CD4-positive, alpha-beta T cell treated with Interferon alpha-2 for 1 hour (primary cell): Measurements from ENCODE around the gene PRR20G.
"Not testable (repeated sequence)": the region's sequence is repeated elsewhere in the genome, so short reads cannot be mapped to it uniquely, and the experiment has no call there.

Experiments
- DNase-seq, 2 donors: peaks; one replicate each; pipeline ENCODE4 v3.0.0-alpha.2; 2020 to 2022

Gene PRR20G

GRCh38 chr3:127296959-127297358 is 9.1 kb upstream of the PRR20G start:
- no peak for DNase-seq

GRCh38 chr3:127296166-127296565 is 8.3 kb upstream of the PRR20G start:
- no peak for DNase-seq

- not testable (repeated sequence) for DNase-seq
These were observed 5.8 kb upstream of the PRR20G start for GRCh38 chr3:127293650-127294049.

GRCh38 chr3:127291611-127292010 is 3.8 kb upstream of the PRR20G start:
- no peak for DNase-seq

GRCh38 chr3:127291114-127291513 is 3.3 kb upstream of the PRR20G start:
- no peak for DNase-seq

DNA sequence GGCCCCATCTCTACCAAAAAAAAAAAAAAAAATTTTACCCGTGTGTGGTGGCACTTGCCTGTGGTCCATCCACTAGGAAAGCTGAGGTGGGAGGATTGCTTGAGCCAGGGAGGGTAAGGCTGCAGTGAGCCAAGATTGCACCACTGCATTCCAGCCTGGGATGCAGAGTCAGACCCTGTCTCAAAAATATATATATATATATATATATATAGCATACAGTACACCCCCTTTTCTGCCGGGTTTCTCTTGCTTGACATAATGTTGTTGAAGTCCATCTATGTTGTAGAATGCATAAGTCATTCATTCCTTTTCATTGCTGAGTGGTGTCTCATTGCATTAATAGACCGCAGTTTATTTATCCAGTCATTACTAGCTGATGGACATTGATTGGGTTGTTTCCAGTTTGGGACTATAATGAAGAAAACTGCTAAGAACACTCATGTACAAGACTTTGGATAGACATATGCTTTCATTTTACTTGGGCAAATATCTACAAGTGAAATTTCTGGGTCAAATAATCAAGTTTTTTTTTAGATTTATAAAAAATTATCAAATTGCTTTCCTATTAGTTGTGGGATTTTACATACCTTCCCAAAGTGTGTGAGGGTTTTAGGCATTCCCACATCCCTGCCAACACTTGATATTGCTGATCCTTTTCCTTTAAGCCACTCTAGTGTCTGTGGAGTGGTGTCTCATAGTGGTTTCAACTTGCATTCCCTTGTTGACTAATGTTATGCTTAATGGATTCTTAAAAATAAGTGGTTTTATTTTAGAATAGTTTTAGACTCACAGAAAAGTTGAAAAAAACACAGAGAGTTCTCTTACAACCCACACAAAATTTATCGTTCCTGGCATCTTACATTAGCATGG is 2.1 kb upstream of the PRR20G start:
- DNase-seq = no peak

GRCh38 chr3:127288921-127289705 is 1.3 kb upstream of the PRR20G start:
- DNase-seq = no peak

GRCh38 chr3:127288343-127288742 is 497 bp upstream of the PRR20G start:
- no peak for DNase-seq

DNA sequence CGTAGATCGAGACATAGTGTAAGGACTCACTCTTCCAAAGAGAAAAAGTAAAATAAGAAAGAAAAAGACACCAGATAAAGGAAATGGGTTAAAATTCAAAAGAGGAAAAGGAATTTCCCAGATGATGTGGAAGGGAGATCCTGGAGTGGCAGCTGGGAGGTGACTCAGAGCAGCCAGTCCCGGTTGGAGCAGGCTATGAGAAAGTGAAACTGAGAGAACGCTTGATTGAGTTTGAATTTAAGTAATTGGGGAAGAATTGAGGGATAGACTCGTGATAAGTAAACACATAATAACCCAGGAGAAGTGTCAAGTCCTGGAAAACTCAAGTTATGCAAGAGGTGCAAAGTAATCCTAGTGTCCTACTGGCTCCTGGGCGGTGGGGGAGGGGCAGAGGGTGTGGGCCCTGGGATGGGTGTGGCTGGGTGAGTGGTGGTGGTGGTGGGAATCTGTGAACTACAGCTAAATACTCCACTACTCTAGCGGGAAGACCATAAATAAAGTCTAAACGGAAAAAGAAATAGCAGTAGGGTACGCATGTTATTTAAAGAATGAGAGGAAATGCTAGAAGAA is 1.2 kb downstream of the PRR20G start:
- DNase-seq = no peak

DNA sequence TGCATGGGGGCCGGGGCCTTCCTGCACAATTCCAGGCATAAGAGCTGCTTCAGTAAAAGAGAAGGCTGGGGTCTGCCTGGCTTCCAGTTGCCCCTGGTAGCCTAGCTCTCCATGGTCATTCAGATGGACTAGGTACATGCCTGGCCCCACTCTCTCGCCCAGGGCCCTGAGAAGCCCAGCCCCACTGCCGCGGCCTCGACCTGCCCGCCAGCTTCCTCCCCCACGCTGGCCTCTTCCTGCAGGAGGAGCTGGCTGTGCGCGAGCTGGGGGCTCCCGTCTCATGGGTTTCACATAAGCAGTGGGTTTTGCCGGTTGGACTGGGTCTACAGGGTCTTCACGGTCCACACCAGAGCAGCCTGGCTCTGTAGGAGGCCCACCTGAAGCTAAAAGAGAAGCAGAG is 3.6 kb downstream of the PRR20G start:
- no peak for DNase-seq

DNA sequence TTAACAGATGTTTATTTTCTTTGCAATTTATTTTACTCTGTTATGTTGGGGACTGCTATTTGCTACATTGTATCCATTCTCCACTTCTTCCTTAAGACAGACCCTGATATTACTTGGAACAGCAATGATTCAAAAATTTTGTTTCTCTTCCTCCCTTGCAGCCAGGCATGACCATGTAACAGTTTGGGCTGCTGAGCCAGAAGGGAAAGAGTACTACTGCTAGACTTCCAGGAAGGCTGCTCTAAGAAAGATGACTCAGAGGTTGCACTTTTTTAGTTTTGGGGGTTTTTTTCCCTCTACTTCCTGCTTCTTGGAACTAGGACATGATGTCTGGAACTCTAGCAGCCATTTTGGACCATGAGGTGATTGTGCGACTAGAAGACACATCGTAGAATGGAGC is 10.3 kb downstream of the PRR20G start:
- DNase-seq = no peak

DNA sequence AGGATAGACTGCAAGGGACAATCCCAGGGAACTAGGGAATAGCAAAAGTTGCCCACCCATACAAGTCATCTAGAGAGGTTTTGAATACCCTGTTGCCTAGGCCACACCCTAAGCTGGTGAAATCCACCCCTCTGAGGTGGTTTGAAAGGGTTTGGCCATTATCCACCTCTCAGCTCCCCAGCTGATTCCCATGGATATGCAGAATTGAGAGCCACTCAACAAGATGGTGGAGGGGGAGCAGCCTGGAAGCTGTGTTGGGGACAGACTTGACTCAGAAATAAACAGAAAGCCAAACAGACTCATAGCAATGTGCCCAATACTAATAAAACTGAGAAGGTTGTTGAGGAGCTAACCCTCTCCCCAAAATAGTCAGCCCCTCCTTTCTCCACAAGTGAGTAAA is 10.9 kb downstream of the PRR20G start:
- no peak for DNase-seq

DNA sequence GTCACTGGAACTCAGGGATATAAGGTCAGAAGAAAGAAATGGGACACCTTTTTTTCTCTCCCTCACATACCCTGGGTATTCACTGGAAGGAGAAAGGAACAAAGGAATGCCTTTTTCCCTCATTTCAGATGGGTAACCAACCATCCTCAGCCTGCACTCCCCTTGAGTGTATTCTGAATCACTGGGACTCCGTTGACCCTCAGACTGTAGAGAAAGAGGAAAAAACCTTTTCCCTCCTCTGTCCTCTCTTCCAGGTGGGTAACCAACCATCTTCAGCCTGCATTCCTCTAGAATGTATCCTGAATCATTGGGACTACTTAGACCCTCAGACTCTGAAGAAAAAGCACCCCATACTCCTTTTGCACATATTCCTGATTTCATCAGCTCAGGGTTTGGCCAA is 11.4 kb downstream of the PRR20G start:
- no peak for DNase-seq

DNA sequence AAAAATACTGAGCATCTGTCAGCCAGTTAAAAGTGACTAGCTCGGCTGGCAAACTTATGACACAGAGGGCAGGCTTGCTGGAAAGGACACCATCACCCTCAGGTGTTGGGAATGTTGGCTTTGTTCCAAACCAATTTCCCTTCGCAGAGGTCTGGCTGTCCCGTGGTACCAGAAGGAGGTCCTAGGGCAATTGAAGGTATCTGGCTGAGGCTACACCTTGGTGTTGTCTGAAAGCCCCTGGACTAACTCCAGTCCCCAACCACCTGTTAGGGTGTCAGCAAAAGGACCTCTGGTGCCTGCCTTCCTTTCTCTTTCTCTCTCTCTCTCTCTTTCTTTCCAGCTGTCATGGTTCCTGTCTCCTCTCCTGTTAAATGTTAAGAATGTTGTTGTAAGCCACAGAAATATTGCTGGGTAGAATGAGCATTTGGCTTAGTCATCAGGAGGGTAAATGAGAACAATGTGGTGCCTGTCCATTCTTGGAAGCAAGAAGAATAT is 12.5 kb downstream of the PRR20G start:
- DNase-seq = no peak

- DNase-seq = no peak
These were observed 13.6 kb downstream of the PRR20G start for GRCh38 chr3:127274200-127274760.

- DNase-seq = no peak
These were observed 14.6 kb downstream of the PRR20G start for GRCh38 chr3:127273206-127273605.

- no peak for DNase-seq
These were observed 21.7 kb downstream of the PRR20G start for GRCh38 chr3:127266186-127266585.

DNA sequence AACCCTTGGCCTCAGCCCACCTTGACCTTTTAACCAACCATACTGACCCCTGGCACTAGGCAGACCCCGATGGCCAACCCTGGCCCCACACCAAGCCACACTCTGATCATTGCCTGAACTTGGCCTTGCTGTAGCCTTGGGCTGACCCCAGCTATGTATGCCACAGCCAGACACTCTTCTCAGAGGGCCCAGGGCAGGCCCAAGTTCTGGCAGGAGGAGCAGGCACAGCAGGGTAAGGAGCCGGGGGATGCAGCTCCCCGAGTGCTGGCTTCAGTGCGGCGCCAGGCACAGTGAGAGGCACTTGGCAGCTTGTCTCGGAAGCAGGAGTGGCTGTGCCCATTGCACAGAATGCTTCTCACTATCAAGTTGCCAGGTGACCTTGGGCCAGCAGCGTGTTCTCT is 22.3 kb downstream of the PRR20G start:
- DNase-seq = no peak

- DNase-seq = no peak
These were observed 22.9 kb downstream of the PRR20G start for GRCh38 chr3:127264794-127265514.

DNA sequence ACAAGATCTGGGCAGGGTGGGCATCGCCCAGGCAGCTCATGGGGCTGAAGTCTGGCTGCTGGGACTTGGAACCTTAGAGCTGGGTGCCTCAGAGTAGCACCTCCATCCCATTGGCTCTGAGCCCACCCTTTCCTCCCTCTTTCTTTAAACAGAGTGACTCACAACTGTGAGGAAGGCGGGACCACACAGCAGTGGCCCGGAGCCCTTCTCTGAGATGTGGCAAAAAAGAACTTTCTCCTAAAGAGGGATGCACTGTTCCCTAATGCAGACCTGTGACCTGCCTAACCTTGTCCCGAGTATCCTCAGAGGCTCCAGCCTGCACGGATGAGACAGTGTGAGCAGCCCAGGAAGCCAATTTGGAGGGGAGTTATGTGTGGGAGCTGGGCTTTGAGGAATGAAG is 23.6 kb downstream of the PRR20G start:
- no peak for DNase-seq

DNA sequence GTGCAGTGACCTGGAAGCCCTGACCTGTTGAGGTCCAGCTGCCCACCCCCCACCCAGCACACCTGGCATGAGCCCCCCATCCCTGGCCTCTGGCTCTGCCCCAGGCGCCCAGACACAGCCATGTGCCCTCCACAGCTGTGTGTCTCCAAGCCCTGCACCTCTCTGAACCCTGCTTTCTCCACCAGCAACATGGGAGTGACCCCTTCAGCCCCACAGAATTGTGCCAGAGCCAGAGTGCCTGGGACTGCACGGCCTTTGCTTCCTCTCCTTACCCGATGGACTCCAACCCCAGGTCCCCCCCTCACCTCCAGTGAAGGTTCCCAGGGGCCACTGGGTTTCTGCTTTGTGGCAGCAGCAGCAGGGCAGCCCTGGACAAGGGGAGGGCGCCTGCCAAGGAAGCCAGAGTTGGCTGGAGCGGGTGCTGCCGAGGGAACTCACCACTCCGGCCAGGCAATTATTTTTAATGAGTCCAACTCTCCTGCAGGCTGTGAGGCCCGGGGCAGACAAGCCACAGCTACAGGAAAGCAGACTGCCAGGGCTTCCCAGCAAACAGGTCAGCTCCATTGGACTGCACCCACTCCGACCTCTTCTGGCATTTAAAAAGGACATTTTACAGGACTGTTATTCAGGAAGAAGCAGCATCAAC is 24.1 kb downstream of the PRR20G start:
- DNase-seq = no peak

- DNase-seq = no peak
These were observed 24.8 kb downstream of the PRR20G start for GRCh38 chr3:127263037-127263436.
